ENCODE results near the gene ZBTB24. TPM values are rescaled to one million over a fixed set of nuclear protein-coding genes. Genes with fewer than 3 reads are reported as not detected.

The ZBTB24 gene
- total and polyA plus RNA-seq, 8 donors: 1.4 to 9.3 (median 2.9) TPM

- intact Hi-C loops (cut with DNase I; ENCODE audit: low total_unique reads): no loop called here
- DNase-seq: peak; percentile 86 to 97
- Histone ChIP-seq H3K27ac (peak within 1 kb of the TSS; percentile 82 to 90 (median 85)), H3K36me3 (peaks cover 17 to 36% (median 32%) of the 10 kb centered on the region in 4 donors), H3K4me3 (peak within 1 kb of the TSS; percentile 62 to 89 (median 80)), H3K27me3 (no peaks in the 10 kb centered on the region), H3K9me3 (no peaks in the 10 kb centered on the region), H3K4me1 (peaks cover 20 to 36% (median 29%) of the 10 kb centered on the region in 4 donors)
- 0 to 1% (median 0%) methylated on average over 24 to 102 of the region's 102 CpGs for WGBS, 5 donors
- no peak for TF ChIP-seq EP300 (IDR thresholded peaks at IDR 0.05)
- no peak for TF ChIP-seq POLR2A (IDR thresholded peaks at IDR 0.05)
- TF ChIP-seq CTCF (IDR thresholded peaks at IDR 0.05): peak in 1 of 7 experiments; percentile 39
- TF ChIP-seq POLR2AphosphoS5 (IDR thresholded peaks at IDR 0.05): peak; percentile 26 to 47 (median 34)
These were observed 42.5 kb downstream of the ZBTB24 start, which contains the start of the genes PPIL6 and SMPD2 for GRCh38 chr6:109440331-109441068. TSS of gene PPIL6 (minus strand) at chr6:109440628. CDS start at chr6:109440590, 38 bp downstream. TSS of gene SMPD2 (plus strand) at chr6:109440724. CDS start at chr6:109441122, 398 bp downstream.

GRCh38 chr6:109436041-109436440 lies 47.0 kb downstream of the ZBTB24 start:
- TF ChIP-seq POLR2AphosphoS5 (IDR thresholded peaks at IDR 0.05) (no peak), POLR2A (IDR thresholded peaks at IDR 0.05) (no peak), CTCF (IDR thresholded peaks at IDR 0.05) (no peak), EP300 (IDR thresholded peaks at IDR 0.05) (no peak)
- Histone ChIP-seq H3K36me3 (no peaks in the 10 kb centered on the region), H3K4me3 (no peak overlapping the region), H3K9me3 (no peaks in the 10 kb centered on the region), H3K27me3 (no peaks in the 10 kb centered on the region), H3K4me1 (peaks cover 11 to 18% (median 14%) of the 10 kb centered on the region in 4 donors), H3K27ac (no peak overlapping the region)
- no peak for DNase-seq
- 81 to 91% (median 87%) methylated on average over 5 of the region's 5 CpGs for WGBS, 5 donors
- intact Hi-C loops (cut with DNase I; ENCODE audit: low total_unique reads): no loop called here

GRCh38 chr6:109434456-109434855 lies 48.6 kb downstream of the ZBTB24 start:
- H3K9me3 ChIP-seq: no peaks in the 10 kb centered on the region
- H3K36me3 ChIP-seq: no peaks in the 10 kb centered on the region
- 61 to 85% (median 64%) methylated on average over 2 of the region's 2 CpGs for WGBS, 5 donors
- no peak for DNase-seq
- TF ChIP-seq EP300 (IDR thresholded peaks at IDR 0.05): no peak
- TF ChIP-seq POLR2AphosphoS5 (IDR thresholded peaks at IDR 0.05): no peak
- peaks cover 5 to 10% (median 7%) of the 10 kb centered on the region in 4 donors for H3K4me1 ChIP-seq
- no peak overlapping the region for H3K27ac ChIP-seq
- H3K4me3 ChIP-seq: no peak overlapping the region
- H3K27me3 ChIP-seq: no peaks in the 10 kb centered on the region
- intact Hi-C loops (cut with DNase I; ENCODE audit: low total_unique reads): no loop called here

- H3K36me3 ChIP-seq: no peaks in the 10 kb centered on the region
- H3K4me1 ChIP-seq: peaks cover 0 to 13% (median 4%) of the 10 kb centered on the region in 4 donors
- no peak overlapping the region for H3K4me3 ChIP-seq
- 95 to 97% (median 97%) methylated on average over 3 of the region's 3 CpGs for WGBS, 5 donors
- intact Hi-C loops (cut with DNase I; ENCODE audit: low total_unique reads): no loop called here
- H3K27ac ChIP-seq: no peak overlapping the region
- H3K9me3 ChIP-seq: no peaks in the 10 kb centered on the region
- TF ChIP-seq POLR2AphosphoS5 (IDR thresholded peaks at IDR 0.05): no peak
- no peak for TF ChIP-seq EP300 (IDR thresholded peaks at IDR 0.05)
- no peak for TF ChIP-seq POLR2A (IDR thresholded peaks at IDR 0.05)
- no peak for TF ChIP-seq CTCF (IDR thresholded peaks at IDR 0.05)
- DNase-seq: no peak
- no peaks in the 10 kb centered on the region for H3K27me3 ChIP-seq
These were observed 53.5 kb downstream of the ZBTB24 start for GRCh38 chr6:109429496-109429895.
